Panc1 (cell line): ENCODE results near the gene MYH14. TPM values are rescaled to one million over a fixed set of nuclear protein-coding genes. Genes with fewer than 3 reads are reported as not detected.

Experiments used
- ATAC-seq: fragments of 200-7000 bp; cut with Tn5 transposase; 2 replicates; pipeline ENCODE4 v1.9.1; 2020; ENCODE audit warnings: mild to moderate bottlenecking, moderate library complexity
- BruUV-seq: library from RNA; stranded (reverse); fragments of 400-500 nt; replicated peaks from 2 replicates; lab custom pipeline; 2021; lab: Mats Ljungman, UMichigan
- CTCF ChIA-PET: fragments of 300-600 bp; sonication (Branson Sonifier 250); formaldehyde crosslinking; loops from one replicate; lab custom pipeline; 2022; ENCODE audit warnings: antibody characterized with exemption; lab: Charles Lee
- POLR2A ChIA-PET: fragments of 300-600 bp; sonication (Branson Sonifier 250); formaldehyde crosslinking; loops from one replicate; lab custom pipeline; 2022; ENCODE audit warnings: antibody characterized with exemption; lab: Charles Lee
- DNase-seq: peaks from one replicate; pipeline ENCODE4 v3.0.0-alpha.2; 2010; ENCODE audit warnings: low read depth, low spot score
- H3K27ac ChIP-seq: 2 replicates; pipeline ENCODE4 v1.5.1; 2011; ENCODE audit warnings: mild to moderate bottlenecking, low read length, inconsistent platforms
- H3K27me3 ChIP-seq: fragments of 200-500 bp; sonication (Bioruptor generic); 2 replicates; pipeline ENCODE4 v1.6.0; 2014; ENCODE audit warnings: low read length, inconsistent platforms; ENCODE audit not compliant: control insufficient read depth, insufficient read depth
- H3K36me3 ChIP-seq: fragments of 200-500 bp; sonication (Bioruptor generic); 2 replicates; pipeline ENCODE4 v1.5.1; 2014; ENCODE audit warnings: inconsistent platforms, mild to moderate bottlenecking, low read length, moderate library complexity; ENCODE audit not compliant: control insufficient read depth, insufficient read depth
- H3K4me1 ChIP-seq: 2 replicates; pipeline ENCODE4 v1.5.1; 2011; ENCODE audit warnings: inconsistent platforms, mild to moderate bottlenecking, low read length, moderate library complexity; ENCODE audit not compliant: control insufficient read depth, insufficient read depth
- H3K4me3 ChIP-seq, 2 experiments: 2 replicates each; pipeline ENCODE4 v1.5.1; 2011 to 2012; ENCODE audit warnings: low read depth in 2 of 2, low read length in 2 of 2, mild to moderate bottlenecking in 2 of 2, inconsistent platforms in 1 of 2, moderate library complexity in 1 of 2
- H3K9me3 ChIP-seq: fragments of 200-500 bp; sonication (Bioruptor generic); 2 replicates; pipeline ENCODE4 v1.5.1; 2014; ENCODE audit warnings: low read depth, mild to moderate bottlenecking, inconsistent platforms, low read length, moderate library complexity; ENCODE audit not compliant: control insufficient read depth, insufficient read depth
- POLR2AphosphoS5 ChIP-seq: IDR thresholded peaks from 2 replicates; pipeline ENCODE4 v1.6.1; 2012; ENCODE audit warnings: mild to moderate bottlenecking, low read depth, low read length, moderate library complexity
- SIN3A ChIP-seq: IDR thresholded peaks from 2 replicates; pipeline ENCODE4 v1.6.1; 2012; ENCODE audit warnings: low read depth, mild to moderate bottlenecking, low read length, moderate library complexity, borderline replicate concordance; ENCODE audit not compliant: insufficient read depth
- TCF7L2 ChIP-seq: IDR thresholded peaks from 2 replicates; pipeline ENCODE4 v1.6.1; 2011; ENCODE audit warnings: mild to moderate bottlenecking, low read depth, low read length, inconsistent platforms
- in situ Hi-C: cut with HindIII; loops from 2 replicates; pipeline ENCODE4 v1.10.0; 2016; ENCODE audit warnings: low sequenced_read_pairs, low pct_unique_long_range_greater_than_20kb
- intact Hi-C: fragments of 100-400 bp; cut with micrococcal nuclease; formaldehyde crosslinking; loops from one replicate; pipeline ENCODE4 v1.10.0; 2022; ENCODE audit not compliant: unreplicated experiment
- total RNA-seq: library from RNA; stranded (reverse); gene quantifications from one replicate; pipeline ENCODE4 v1.2.1, GENCODE V29; 2021; ENCODE audit not compliant: unreplicated experiment
- TF ChIP-seq, protein P1 (sequence below), 2 experiments: IDR thresholded peaks; 2 replicates each; pipeline ENCODE4 v1.6.1; 2011 to 2012; ENCODE audit warnings: low read depth in 2 of 2, control low read depth in 1 of 2, low read length in 1 of 2, mild to moderate bottlenecking in 1 of 2, moderate library complexity in 1 of 2; ENCODE audit not compliant: insufficient read depth in 1 of 2
- TF ChIP-seq, protein P2 (sequence below): fragments of 450-650 bp; IDR thresholded peaks from 2 replicates; pipeline ENCODE4 v1.5.1; 2017; ENCODE audit warnings: mild to moderate bottlenecking

Gene MYH14
- total RNA-seq, 1 experiment from 2014 or later: 23.8 TPM

DNA sequence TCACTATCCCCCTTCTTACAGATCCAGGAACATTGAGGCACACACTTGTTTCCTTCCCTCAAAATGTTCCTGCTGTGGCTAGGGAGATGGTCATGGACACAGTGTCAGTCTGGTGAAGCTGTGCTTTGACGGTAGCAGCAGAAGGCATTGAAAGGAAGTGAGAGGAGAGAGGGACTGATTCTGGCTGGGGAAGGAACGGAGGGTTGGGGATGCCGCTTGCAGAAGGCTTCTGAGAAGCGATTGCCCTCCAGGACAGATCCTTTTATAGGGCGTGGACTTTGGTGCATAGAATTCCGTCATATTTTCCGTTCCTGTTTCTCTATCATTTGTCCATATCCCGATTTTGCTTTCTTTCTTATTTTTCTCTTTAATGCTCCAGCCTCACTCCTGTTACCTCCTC is 14.1 kb upstream of the MYH14 start:
- intact Hi-C loops: no loop called here
- TF ChIP-seq, protein P1, sequence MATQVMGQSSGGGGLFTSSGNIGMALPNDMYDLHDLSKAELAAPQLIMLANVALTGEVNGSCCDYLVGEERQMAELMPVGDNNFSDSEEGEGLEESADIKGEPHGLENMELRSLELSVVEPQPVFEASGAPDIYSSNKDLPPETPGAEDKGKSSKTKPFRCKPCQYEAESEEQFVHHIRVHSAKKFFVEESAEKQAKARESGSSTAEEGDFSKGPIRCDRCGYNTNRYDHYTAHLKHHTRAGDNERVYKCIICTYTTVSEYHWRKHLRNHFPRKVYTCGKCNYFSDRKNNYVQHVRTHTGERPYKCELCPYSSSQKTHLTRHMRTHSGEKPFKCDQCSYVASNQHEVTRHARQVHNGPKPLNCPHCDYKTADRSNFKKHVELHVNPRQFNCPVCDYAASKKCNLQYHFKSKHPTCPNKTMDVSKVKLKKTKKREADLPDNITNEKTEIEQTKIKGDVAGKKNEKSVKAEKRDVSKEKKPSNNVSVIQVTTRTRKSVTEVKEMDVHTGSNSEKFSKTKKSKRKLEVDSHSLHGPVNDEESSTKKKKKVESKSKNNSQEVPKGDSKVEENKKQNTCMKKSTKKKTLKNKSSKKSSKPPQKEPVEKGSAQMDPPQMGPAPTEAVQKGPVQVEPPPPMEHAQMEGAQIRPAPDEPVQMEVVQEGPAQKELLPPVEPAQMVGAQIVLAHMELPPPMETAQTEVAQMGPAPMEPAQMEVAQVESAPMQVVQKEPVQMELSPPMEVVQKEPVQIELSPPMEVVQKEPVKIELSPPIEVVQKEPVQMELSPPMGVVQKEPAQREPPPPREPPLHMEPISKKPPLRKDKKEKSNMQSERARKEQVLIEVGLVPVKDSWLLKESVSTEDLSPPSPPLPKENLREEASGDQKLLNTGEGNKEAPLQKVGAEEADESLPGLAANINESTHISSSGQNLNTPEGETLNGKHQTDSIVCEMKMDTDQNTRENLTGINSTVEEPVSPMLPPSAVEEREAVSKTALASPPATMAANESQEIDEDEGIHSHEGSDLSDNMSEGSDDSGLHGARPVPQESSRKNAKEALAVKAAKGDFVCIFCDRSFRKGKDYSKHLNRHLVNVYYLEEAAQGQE (IDR thresholded peaks at IDR 0.05; ENCODE audit: insufficient read depth in 1 of 2, low read depth in 2 of 2, low read length in 1 of 2): no peak
- TF ChIP-seq SIN3A (no peak), POLR2AphosphoS5 (no peak), TCF7L2 (no peak)
- TF ChIP-seq, protein P2, sequence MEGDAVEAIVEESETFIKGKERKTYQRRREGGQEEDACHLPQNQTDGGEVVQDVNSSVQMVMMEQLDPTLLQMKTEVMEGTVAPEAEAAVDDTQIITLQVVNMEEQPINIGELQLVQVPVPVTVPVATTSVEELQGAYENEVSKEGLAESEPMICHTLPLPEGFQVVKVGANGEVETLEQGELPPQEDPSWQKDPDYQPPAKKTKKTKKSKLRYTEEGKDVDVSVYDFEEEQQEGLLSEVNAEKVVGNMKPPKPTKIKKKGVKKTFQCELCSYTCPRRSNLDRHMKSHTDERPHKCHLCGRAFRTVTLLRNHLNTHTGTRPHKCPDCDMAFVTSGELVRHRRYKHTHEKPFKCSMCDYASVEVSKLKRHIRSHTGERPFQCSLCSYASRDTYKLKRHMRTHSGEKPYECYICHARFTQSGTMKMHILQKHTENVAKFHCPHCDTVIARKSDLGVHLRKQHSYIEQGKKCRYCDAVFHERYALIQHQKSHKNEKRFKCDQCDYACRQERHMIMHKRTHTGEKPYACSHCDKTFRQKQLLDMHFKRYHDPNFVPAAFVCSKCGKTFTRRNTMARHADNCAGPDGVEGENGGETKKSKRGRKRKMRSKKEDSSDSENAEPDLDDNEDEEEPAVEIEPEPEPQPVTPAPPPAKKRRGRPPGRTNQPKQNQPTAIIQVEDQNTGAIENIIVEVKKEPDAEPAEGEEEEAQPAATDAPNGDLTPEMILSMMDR: no peak
- Histone ChIP-seq H3K4me3 (no peak overlapping the region), H3K4me1 (no peaks in the 10 kb centered on the region), H3K9me3 (no peaks in the 10 kb centered on the region), H3K36me3 (no peaks in the 10 kb centered on the region), H3K27me3 (no peaks in the 10 kb centered on the region; the same call in 1 of the 2 replicates), H3K27ac (no peak overlapping the region)
- ChIA-PET CTCF (no interaction called here), POLR2A (no interaction called here)
- no TSS peak for BruUV-seq
- ATAC-seq (no peak), DNase-seq (no peak)
- in situ Hi-C loops: no loop called here

DNA sequence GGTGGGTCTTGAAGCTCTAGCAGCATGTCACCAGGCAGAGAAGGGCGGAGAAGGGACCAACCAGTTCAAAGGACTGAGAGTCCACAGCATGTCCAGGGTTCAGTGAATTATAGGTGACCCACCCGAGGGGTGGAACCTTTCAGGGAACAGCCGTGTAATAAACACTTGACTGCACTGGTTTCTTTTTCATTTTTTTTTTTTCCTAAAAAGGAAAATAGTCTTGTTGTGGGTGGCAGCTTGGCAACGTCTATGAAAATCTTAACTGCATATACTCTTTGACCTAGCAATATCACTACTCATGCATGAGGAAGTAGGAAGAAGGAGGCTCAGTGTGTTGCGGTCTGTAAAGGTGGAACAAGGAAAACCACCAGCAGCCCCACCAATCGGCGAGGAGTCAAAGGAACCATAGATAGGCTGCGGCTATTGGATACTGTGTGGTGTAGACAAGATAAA is 13.0 kb upstream of the MYH14 start:
- H3K4me1 ChIP-seq: no peaks in the 10 kb centered on the region
- TF ChIP-seq, protein P2: no peak
- TF ChIP-seq SIN3A: no peak
- TF ChIP-seq, protein P1 (IDR thresholded peaks at IDR 0.05; ENCODE audit: insufficient read depth in 1 of 2, low read depth in 2 of 2, low read length in 1 of 2): no peak
- no peak for TF ChIP-seq TCF7L2
- no peak for TF ChIP-seq POLR2AphosphoS5
- no peak overlapping the region for H3K4me3 ChIP-seq
- H3K9me3 ChIP-seq: no peaks in the 10 kb centered on the region
- ChIA-PET CTCF (interaction anchor here (0.6 kb wide), 2 partner anchors 38 to 465 kb away, joined by 3 read pairs; no protein-coding TSS in a partner anchor), POLR2A (no interaction called here)
- intact Hi-C loops: no loop called here
- no peaks in the 10 kb centered on the region for H3K36me3 ChIP-seq
- no peak for DNase-seq
- no peak for ATAC-seq
- H3K27ac ChIP-seq: no peak overlapping the region
- in situ Hi-C loops: no loop called here
- no peaks in the 10 kb centered on the region; the same call in 1 of the 2 replicates for H3K27me3 ChIP-seq
- no TSS peak for BruUV-seq
